ENCODE data around the gene ATP2A1.

DNA sequence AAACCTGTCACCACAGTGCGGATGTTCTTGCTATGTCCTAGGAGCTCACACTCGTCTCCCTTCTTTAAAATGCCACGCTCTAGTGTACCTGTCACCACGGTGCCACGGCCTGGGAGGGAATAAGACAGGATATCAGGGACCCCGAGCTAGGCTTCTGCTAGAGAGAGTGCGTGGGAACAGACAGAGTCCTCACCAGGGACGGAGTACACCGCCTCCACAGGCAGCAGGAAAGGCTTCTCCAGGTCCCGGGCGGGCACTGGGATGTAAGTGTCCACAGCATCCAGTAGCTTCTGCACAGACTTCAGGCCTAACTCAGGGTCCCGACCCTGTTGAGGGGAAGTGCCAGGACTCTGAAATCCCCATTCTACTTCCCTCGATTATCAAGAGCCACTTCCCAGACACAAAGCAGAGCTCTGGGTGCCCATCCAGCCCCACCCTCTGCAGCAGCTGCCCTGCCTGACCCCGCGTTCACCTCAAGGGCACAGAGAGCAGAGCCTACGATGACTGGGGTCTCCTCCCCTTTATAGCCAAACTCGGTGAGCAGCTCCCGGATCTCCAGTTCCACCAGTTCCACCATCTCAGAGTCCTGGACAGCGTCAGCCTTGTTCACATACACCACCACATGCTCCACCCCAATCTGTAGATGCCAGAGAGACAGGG, 33.9 kb upstream of the ATP2A1 start:
- TF ChIP-seq, protein P1, sequence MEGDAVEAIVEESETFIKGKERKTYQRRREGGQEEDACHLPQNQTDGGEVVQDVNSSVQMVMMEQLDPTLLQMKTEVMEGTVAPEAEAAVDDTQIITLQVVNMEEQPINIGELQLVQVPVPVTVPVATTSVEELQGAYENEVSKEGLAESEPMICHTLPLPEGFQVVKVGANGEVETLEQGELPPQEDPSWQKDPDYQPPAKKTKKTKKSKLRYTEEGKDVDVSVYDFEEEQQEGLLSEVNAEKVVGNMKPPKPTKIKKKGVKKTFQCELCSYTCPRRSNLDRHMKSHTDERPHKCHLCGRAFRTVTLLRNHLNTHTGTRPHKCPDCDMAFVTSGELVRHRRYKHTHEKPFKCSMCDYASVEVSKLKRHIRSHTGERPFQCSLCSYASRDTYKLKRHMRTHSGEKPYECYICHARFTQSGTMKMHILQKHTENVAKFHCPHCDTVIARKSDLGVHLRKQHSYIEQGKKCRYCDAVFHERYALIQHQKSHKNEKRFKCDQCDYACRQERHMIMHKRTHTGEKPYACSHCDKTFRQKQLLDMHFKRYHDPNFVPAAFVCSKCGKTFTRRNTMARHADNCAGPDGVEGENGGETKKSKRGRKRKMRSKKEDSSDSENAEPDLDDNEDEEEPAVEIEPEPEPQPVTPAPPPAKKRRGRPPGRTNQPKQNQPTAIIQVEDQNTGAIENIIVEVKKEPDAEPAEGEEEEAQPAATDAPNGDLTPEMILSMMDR (conservative IDR thresholded peaks at IDR 0.05; ENCODE audit: low read depth, low read length): no peak
- TF ChIP-seq EZH2 (IDR thresholded peaks at IDR 0.05; ENCODE audit: borderline replicate concordance, low read depth, low read length, poor library complexity, severe bottlenecking): no peak

Measured in A673 (cell line).